ENCODE data around the gene ARHGAP10.

The ARHGAP10 gene

GRCh38 chr4:147776716-147777115, 44.8 kb downstream of the ARHGAP10 start:
- DNase-seq (ENCODE audit: insufficient read length, low spot score) = no peak
- peak; percentile 31 for FAIRE-seq
- no peak for TF ChIP-seq POLR2AphosphoS5 (IDR thresholded peaks at IDR 0.05; ENCODE audit: low read depth, low read length)
- no peak for TF ChIP-seq POLR2A (IDR thresholded peaks at IDR 0.05; ENCODE audit: low read depth, low read length)
- TF ChIP-seq PAX5 (IDR thresholded peaks at IDR 0.05; ENCODE audit: insufficient read depth, low read length, severe bottlenecking) = no peak
- no peak for TF ChIP-seq POU2F2 (IDR thresholded peaks at IDR 0.05; ENCODE audit: low read depth, low read length)
- TF ChIP-seq SPI1 (IDR thresholded peaks at IDR 0.05; ENCODE audit: low read depth, low read length) = no peak
- no peak for TF ChIP-seq TAF1 (IDR thresholded peaks at IDR 0.05; ENCODE audit: low read depth, low read length)

DNA sequence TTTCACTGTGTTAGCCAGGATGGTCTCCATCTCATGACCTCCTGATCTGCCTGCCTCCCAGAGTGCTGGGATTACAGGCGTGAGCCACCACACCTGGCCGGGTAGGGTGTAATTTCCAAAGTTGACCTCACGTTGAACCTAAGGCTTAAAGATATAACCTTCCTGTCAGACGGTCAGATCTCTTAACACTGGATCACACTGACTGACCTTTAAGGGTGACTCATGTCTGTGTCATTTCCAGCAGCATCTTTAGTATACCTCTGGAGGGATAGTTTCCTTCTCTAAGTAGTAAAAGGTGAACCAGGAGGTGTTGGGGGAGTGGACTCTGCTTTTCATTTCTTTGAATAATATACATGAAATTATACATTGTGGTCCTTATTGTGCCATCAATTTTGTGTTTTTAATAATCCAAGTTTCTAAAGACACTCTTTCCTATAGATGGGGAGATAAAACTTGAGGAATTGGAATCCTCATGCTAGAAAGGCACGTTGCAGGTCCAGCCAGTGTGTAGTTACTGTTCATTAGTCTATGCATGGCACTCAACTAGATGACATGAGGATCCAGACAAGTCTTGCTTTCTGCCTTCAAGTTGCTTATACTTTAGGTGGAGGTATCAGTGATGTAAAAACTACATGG, 45.7 kb downstream of the ARHGAP10 start:
- no peak for TF ChIP-seq PAX5 (IDR thresholded peaks at IDR 0.05; ENCODE audit: insufficient read depth, low read length, severe bottlenecking)
- FAIRE-seq (no peak), DNase-seq (ENCODE audit: insufficient read length, low spot score) (no peak)

- TF ChIP-seq PAX5 (IDR thresholded peaks at IDR 0.05; ENCODE audit: insufficient read depth, low read length, severe bottlenecking) = no peak
- peak; percentile 94; the same call in 1 of the 2 replicates for TF ChIP-seq POU2F2 (IDR thresholded peaks at IDR 0.05; ENCODE audit: low read depth, low read length)
- DNase-seq (ENCODE audit: insufficient read length, low spot score) (no peak), FAIRE-seq (peak; percentile 87)
Measured at GRCh38 chr4:147778942-147779341, 47.1 kb downstream of the ARHGAP10 start.

DNA sequence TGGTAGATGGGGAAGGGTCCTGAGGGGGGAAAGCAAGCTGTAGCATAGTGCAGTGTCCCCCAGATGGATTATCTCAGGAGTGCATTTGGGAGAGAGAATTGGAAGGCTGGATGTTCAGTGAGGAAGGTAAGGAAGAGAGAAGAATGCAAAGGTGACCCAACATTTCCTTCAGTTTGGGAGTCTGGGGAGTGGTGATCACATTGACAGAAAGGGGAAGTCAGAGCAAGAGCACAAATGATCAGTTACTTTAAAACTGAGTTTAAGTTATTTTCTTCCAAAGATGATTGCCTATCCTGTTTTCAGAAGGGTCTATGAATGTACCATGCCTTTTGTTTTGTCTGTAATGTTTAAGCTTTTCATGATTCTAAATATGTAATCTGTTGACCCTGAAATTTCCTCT, 47.6 kb downstream of the ARHGAP10 start:
- DNase-seq (ENCODE audit: insufficient read length, low spot score) = no peak
- no peak for TF ChIP-seq POLR2AphosphoS5 (IDR thresholded peaks at IDR 0.05; ENCODE audit: low read depth, low read length)
- TF ChIP-seq SPI1 (IDR thresholded peaks at IDR 0.05; ENCODE audit: low read depth, low read length) = peak; percentile 90
- no peak for TF ChIP-seq POLR2A (IDR thresholded peaks at IDR 0.05; ENCODE audit: low read depth, low read length)
- TF ChIP-seq POU2F2 (IDR thresholded peaks at IDR 0.05; ENCODE audit: low read depth, low read length) = no peak
- FAIRE-seq = no peak

- TF ChIP-seq POU2F2 (IDR thresholded peaks at IDR 0.05; ENCODE audit: low read depth, low read length) = peak; percentile 76; the same call in 1 of the 2 replicates
- peak; percentile 99 for TF ChIP-seq SPI1 (IDR thresholded peaks at IDR 0.05; ENCODE audit: low read depth, low read length)
- TF ChIP-seq TAF1 (IDR thresholded peaks at IDR 0.05; ENCODE audit: low read depth, low read length) = no peak
- no peak for DNase-seq (ENCODE audit: insufficient read length, low spot score)
- peak; percentile 97 for FAIRE-seq
Measured at GRCh38 chr4:147780137-147780777, 48.4 kb downstream of the ARHGAP10 start.

- no peak for TF ChIP-seq POLR2A (IDR thresholded peaks at IDR 0.05; ENCODE audit: low read depth, low read length)
- TF ChIP-seq POU2F2 (IDR thresholded peaks at IDR 0.05; ENCODE audit: low read depth, low read length) = no peak
- TF ChIP-seq POLR2AphosphoS5 (IDR thresholded peaks at IDR 0.05; ENCODE audit: low read depth, low read length) = no peak
- no peak for TF ChIP-seq TAF1 (IDR thresholded peaks at IDR 0.05; ENCODE audit: low read depth, low read length)
- TF ChIP-seq PAX5 (IDR thresholded peaks at IDR 0.05; ENCODE audit: insufficient read depth, low read length, severe bottlenecking) = no peak
- TF ChIP-seq SPI1 (IDR thresholded peaks at IDR 0.05; ENCODE audit: low read depth, low read length) = no peak
- DNase-seq (ENCODE audit: insufficient read length, low spot score) = no peak
- peak; percentile 90 for FAIRE-seq
Measured at GRCh38 chr4:147782087-147782781, 50.3 kb downstream of the ARHGAP10 start.

GRCh38 chr4:147785129-147785528, 53.2 kb downstream of the ARHGAP10 start:
- DNase-seq (ENCODE audit: insufficient read length, low spot score) (no peak), FAIRE-seq (peak; percentile 77)
- no peak for TF ChIP-seq SPI1 (IDR thresholded peaks at IDR 0.05; ENCODE audit: low read depth, low read length)
- no peak for TF ChIP-seq POLR2A (IDR thresholded peaks at IDR 0.05; ENCODE audit: low read depth, low read length)
- TF ChIP-seq POU2F2 (IDR thresholded peaks at IDR 0.05; ENCODE audit: low read depth, low read length) = no peak
- TF ChIP-seq PAX5 (IDR thresholded peaks at IDR 0.05; ENCODE audit: insufficient read depth, low read length, severe bottlenecking) = no peak
- TF ChIP-seq TAF1 (IDR thresholded peaks at IDR 0.05; ENCODE audit: low read depth, low read length) = no peak
- TF ChIP-seq POLR2AphosphoS5 (IDR thresholded peaks at IDR 0.05; ENCODE audit: low read depth, low read length) = no peak

DNA sequence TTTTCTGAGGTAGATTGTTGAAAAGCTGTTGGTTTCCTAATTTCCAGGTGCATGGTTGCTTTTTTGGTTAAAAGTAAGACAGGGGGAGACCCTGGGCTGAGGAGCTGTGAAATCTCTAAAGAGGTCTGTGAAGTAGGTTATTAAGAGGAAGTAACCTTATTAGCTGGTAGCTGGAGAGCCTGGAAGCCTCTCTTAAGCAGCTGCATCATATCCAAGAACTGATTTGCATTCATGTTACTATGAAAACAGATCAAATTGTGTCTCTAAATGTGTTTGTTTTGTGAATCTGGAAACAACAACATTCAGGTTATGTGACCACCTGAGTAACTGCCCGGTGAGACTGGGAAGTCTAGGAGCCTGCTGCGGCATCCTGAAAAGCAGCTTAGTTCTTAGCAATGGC, 54.1 kb downstream of the ARHGAP10 start:
- FAIRE-seq (peak; percentile 92), DNase-seq (ENCODE audit: insufficient read length, low spot score) (no peak)
- no peak for TF ChIP-seq SPI1 (IDR thresholded peaks at IDR 0.05; ENCODE audit: low read depth, low read length)
- TF ChIP-seq POU2F2 (IDR thresholded peaks at IDR 0.05; ENCODE audit: low read depth, low read length) = no peak
- TF ChIP-seq POLR2A (IDR thresholded peaks at IDR 0.05; ENCODE audit: low read depth, low read length) = no peak
- no peak for TF ChIP-seq PAX5 (IDR thresholded peaks at IDR 0.05; ENCODE audit: insufficient read depth, low read length, severe bottlenecking)

GRCh38 chr4:147786531-147786930, 54.6 kb downstream of the ARHGAP10 start:
- TF ChIP-seq POLR2A (IDR thresholded peaks at IDR 0.05; ENCODE audit: low read depth, low read length) = no peak
- TF ChIP-seq TAF1 (IDR thresholded peaks at IDR 0.05; ENCODE audit: low read depth, low read length) = no peak
- TF ChIP-seq PAX5 (IDR thresholded peaks at IDR 0.05; ENCODE audit: insufficient read depth, low read length, severe bottlenecking) = no peak
- no peak for TF ChIP-seq POU2F2 (IDR thresholded peaks at IDR 0.05; ENCODE audit: low read depth, low read length)
- TF ChIP-seq SPI1 (IDR thresholded peaks at IDR 0.05; ENCODE audit: low read depth, low read length) = no peak
- no peak for TF ChIP-seq POLR2AphosphoS5 (IDR thresholded peaks at IDR 0.05; ENCODE audit: low read depth, low read length)
- no peak for DNase-seq (ENCODE audit: insufficient read length, low spot score)
- FAIRE-seq = peak; percentile 85

- DNase-seq (ENCODE audit: insufficient read length, low spot score) = no peak
- TF ChIP-seq POLR2AphosphoS5 (IDR thresholded peaks at IDR 0.05; ENCODE audit: low read depth, low read length) (no peak), SPI1 (IDR thresholded peaks at IDR 0.05; ENCODE audit: low read depth, low read length) (no peak), POU2F2 (IDR thresholded peaks at IDR 0.05; ENCODE audit: low read depth, low read length) (no peak), TAF1 (IDR thresholded peaks at IDR 0.05; ENCODE audit: low read depth, low read length) (no peak), PAX5 (IDR thresholded peaks at IDR 0.05; ENCODE audit: insufficient read depth, low read length, severe bottlenecking) (no peak), POLR2A (IDR thresholded peaks at IDR 0.05; ENCODE audit: low read depth, low read length) (no peak)
- peak; percentile 74 for FAIRE-seq
Measured at GRCh38 chr4:147787204-147787603, 55.3 kb downstream of the ARHGAP10 start.
